ENCODE data around the gene C17orf78. TPM values are rescaled to one million over a fixed set of nuclear protein-coding genes. Genes with fewer than 3 reads are reported as not detected.

Gene C17orf78
- polyA plus RNA-seq, 1 donor (not counting 4 experiments of a cell fraction or from before 2014, with no cell fraction given): not detected

GRCh38 chr17:37368577-37368976 lies 7.2 kb upstream of the C17orf78 start:
- no peaks in the 10 kb centered on the region for H3K36me3 ChIP-seq (ENCODE audit: control insufficient read depth in 2 of 2, extremely low read depth in 1 of 2, insufficient read depth in 2 of 2, low read length in 2 of 2)
- TF ChIP-seq EZH2 (IDR thresholded peaks at IDR 0.05; ENCODE audit: low read length): no peak
- TF ChIP-seq CTCF (optimal IDR thresholded peaks at IDR 0.05 in 1 of 3, IDR thresholded peaks at IDR 0.05 in 1 of 3, conservative IDR thresholded peaks at IDR 0.05 in 1 of 3; ENCODE audit: extremely low read depth in 1 of 3, insufficient read depth in 2 of 3, low read length in 3 of 3): no peak
- H3K9me3 ChIP-seq (ENCODE audit: control insufficient read depth, low read depth, low read length): no peaks in the 10 kb centered on the region
- H2AFZ ChIP-seq (ENCODE audit: control insufficient read depth, low read length): no peak overlapping the region
- H3K27me3 ChIP-seq (ENCODE audit: control insufficient read depth, extremely low read depth, insufficient read depth, low read length): no peaks in the 10 kb centered on the region
- H3K79me2 ChIP-seq (ENCODE audit: control insufficient read depth, insufficient read depth, low read length): no peaks in the 10 kb centered on the region
- H4K20me1 ChIP-seq (ENCODE audit: control insufficient read depth, extremely low read depth, insufficient read depth, low read length): no peaks in the 10 kb centered on the region
- DNase-seq (ENCODE audit: low read depth, low spot score): no peak
- H3K4me1 ChIP-seq (ENCODE audit: control insufficient read depth, extremely low read depth, insufficient read depth, low read length): no peaks in the 10 kb centered on the region
- H3K9ac ChIP-seq (ENCODE audit: control insufficient read depth, extremely low read depth, insufficient read depth, low read length): no peak overlapping the region
- no peak overlapping the region for H3K27ac ChIP-seq (ENCODE audit: control insufficient read depth, insufficient read depth, low read length)
- no peak for FAIRE-seq
- no peak overlapping the region for H3K4me3 ChIP-seq (ENCODE audit: control insufficient read depth in 2 of 3, extremely low read depth in 1 of 3, insufficient read depth in 2 of 3, low read depth in 1 of 3, low read length in 3 of 3)
- H3K9me1 ChIP-seq (ENCODE audit: control insufficient read depth, extremely low read depth, insufficient read depth, low read length): no peaks in the 10 kb centered on the region
- dilution Hi-C loops (cut with MboI; ENCODE audit: extremely low pct_ligation_motif_present, low sequenced_read_pairs): no loop called here
- H3K4me2 ChIP-seq (ENCODE audit: control insufficient read depth, extremely low read depth, insufficient read depth, low read depth, low read length): no peak overlapping the region

- no peak overlapping the region for H3K4me2 ChIP-seq (ENCODE audit: control insufficient read depth, extremely low read depth, insufficient read depth, low read depth, low read length)
- no peaks in the 10 kb centered on the region for H3K79me2 ChIP-seq (ENCODE audit: control insufficient read depth, insufficient read depth, low read length)
- peak; percentile 33 for DNase-seq (ENCODE audit: low read depth, low spot score)
- dilution Hi-C loops (cut with MboI; ENCODE audit: extremely low pct_ligation_motif_present, low sequenced_read_pairs): no loop called here
- H3K9me3 ChIP-seq (ENCODE audit: control insufficient read depth, low read depth, low read length): no peaks in the 10 kb centered on the region
- TF ChIP-seq CTCF (optimal IDR thresholded peaks at IDR 0.05 in 1 of 3, IDR thresholded peaks at IDR 0.05 in 1 of 3, conservative IDR thresholded peaks at IDR 0.05 in 1 of 3; ENCODE audit: extremely low read depth in 1 of 3, insufficient read depth in 2 of 3, low read length in 3 of 3): peak; percentile 98 to 100 (median 99)
- TF ChIP-seq EZH2 (IDR thresholded peaks at IDR 0.05; ENCODE audit: low read length): no peak
- H3K9ac ChIP-seq (ENCODE audit: control insufficient read depth, extremely low read depth, insufficient read depth, low read length): no peak overlapping the region
- H2AFZ ChIP-seq (ENCODE audit: control insufficient read depth, low read length): peak overlapping the region; percentile 11
- H3K9me1 ChIP-seq (ENCODE audit: control insufficient read depth, extremely low read depth, insufficient read depth, low read length): no peaks in the 10 kb centered on the region
- H3K4me3 ChIP-seq (ENCODE audit: control insufficient read depth in 2 of 3, extremely low read depth in 1 of 3, insufficient read depth in 2 of 3, low read depth in 1 of 3, low read length in 3 of 3): no peak overlapping the region
- H3K27me3 ChIP-seq (ENCODE audit: control insufficient read depth, extremely low read depth, insufficient read depth, low read length): no peaks in the 10 kb centered on the region
- no peaks in the 10 kb centered on the region for H3K36me3 ChIP-seq (ENCODE audit: control insufficient read depth in 2 of 2, extremely low read depth in 1 of 2, insufficient read depth in 2 of 2, low read length in 2 of 2)
- no peaks in the 10 kb centered on the region for H4K20me1 ChIP-seq (ENCODE audit: control insufficient read depth, extremely low read depth, insufficient read depth, low read length)
- H3K4me1 ChIP-seq (ENCODE audit: control insufficient read depth, extremely low read depth, insufficient read depth, low read length): no peaks in the 10 kb centered on the region
- FAIRE-seq: no peak
- no peak overlapping the region for H3K27ac ChIP-seq (ENCODE audit: control insufficient read depth, insufficient read depth, low read length)
Measured at GRCh38 chr17:37373530-37374159, 2.1 kb upstream of the C17orf78 start.
